ENCODE measurements around the gene PFN3.

- TF ChIP-seq CTCF (IDR thresholded peaks at IDR 0.05) (no peak), POLR2A (IDR thresholded peaks at IDR 0.05) (no peak), POLR2AphosphoS5 (IDR thresholded peaks at IDR 0.05) (no peak)
These were observed 27.6 kb upstream of the PFN3 start for GRCh38 chr5:177427919-177428573.

All from gastroesophageal sphincter (tissue), 3 donors.